Testis (tissue), 2 donors: ENCODE results near the gene PSENEN.

ENCODE experiments used
- POLR2A ChIP-seq: fragments of 450-650 bp; IDR thresholded peaks from one replicate; pipeline ENCODE4 v1.6.1; 2017; ENCODE audit warnings: antibody characterized with exemption, mild to moderate bottlenecking, moderate library complexity
- TF ChIP-seq, protein P1 (sequence below), 3 experiments: fragments of 450-650 bp in 2 of 3; fragments of 200-600 bp in 1 of 3; sonication (generic) in 1 of 3; IDR thresholded peaks; one replicate each; pipeline ENCODE4 v1.5.1; 2016 to 2019; ENCODE audit warnings: antibody characterized with exemption in 3 of 3, mild to moderate bottlenecking in 2 of 3, moderate library complexity in 1 of 3

DNA sequence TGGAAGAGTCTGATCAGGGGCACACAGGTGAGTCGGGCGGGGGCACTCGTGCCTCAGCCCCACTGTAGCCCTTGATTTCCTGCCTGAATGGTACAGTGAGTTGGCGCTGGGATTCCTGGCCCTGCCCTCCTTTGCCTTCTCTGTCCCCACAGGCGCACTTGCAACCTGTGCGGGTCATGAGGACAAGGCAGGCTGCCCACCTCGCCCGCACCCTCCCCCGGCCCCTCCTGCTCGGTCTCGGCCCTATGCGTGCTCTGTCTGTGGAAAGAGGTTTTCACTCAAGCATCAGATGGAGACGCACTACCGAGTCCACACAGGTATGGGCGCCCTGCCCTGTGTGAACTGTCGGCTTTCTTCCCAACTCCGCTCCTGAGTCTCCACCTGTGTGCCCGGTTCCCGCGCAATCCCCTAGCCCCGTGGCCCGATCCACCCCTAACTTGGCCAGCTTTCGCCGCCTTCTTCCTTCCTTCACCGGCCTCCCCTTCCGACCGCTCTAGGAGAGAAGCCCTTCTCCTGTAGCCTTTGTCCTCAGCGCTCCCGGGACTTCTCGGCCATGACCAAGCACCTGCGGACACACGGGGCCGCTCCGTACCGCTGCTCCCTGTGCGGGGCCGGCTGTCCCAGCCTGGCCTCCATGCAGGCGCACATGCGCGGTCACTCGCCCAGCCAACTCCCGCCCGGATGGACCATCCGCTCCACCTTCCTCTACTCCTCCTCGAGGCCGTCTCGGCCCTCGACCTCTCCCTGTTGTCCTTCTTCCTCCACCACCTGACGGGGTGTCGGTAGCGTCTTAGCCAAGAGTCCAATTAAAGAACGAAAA, 29.3 kb upstream of the PSENEN start:
- TF ChIP-seq, protein P1, sequence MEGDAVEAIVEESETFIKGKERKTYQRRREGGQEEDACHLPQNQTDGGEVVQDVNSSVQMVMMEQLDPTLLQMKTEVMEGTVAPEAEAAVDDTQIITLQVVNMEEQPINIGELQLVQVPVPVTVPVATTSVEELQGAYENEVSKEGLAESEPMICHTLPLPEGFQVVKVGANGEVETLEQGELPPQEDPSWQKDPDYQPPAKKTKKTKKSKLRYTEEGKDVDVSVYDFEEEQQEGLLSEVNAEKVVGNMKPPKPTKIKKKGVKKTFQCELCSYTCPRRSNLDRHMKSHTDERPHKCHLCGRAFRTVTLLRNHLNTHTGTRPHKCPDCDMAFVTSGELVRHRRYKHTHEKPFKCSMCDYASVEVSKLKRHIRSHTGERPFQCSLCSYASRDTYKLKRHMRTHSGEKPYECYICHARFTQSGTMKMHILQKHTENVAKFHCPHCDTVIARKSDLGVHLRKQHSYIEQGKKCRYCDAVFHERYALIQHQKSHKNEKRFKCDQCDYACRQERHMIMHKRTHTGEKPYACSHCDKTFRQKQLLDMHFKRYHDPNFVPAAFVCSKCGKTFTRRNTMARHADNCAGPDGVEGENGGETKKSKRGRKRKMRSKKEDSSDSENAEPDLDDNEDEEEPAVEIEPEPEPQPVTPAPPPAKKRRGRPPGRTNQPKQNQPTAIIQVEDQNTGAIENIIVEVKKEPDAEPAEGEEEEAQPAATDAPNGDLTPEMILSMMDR (IDR thresholded peaks at IDR 0.05): no peak
- no peak for TF ChIP-seq POLR2A
